Endothelial cell (in vitro differentiated cells): Measurements from ENCODE around the gene NRSN2. TPM values are rescaled to one million over a fixed set of nuclear protein-coding genes. Genes with fewer than 3 reads are reported as not detected.

Source experiments
- DNase-seq: peaks from one replicate; pipeline ENCODE4 v3.0.0; 2021; ENCODE audit warnings: low spot score
- H3K27ac Mint-ChIP-seq: one replicate; pipeline ENCODE4 v1.8.0; 2021; ENCODE audit warnings: mixed read lengths, inconsistent platforms; ENCODE audit not compliant: unreplicated experiment
- H3K27me3 Mint-ChIP-seq: one replicate; pipeline ENCODE4 v1.8.0; 2021; ENCODE audit warnings: mild to moderate bottlenecking, moderate library complexity, mixed read lengths, inconsistent platforms; ENCODE audit not compliant: unreplicated experiment
- H3K36me3 Mint-ChIP-seq: one replicate; pipeline ENCODE4 v1.8.0; 2021; ENCODE audit warnings: mild to moderate bottlenecking, low read depth, mixed read lengths, inconsistent platforms; ENCODE audit not compliant: unreplicated experiment
- H3K4me1 Mint-ChIP-seq: one replicate; pipeline ENCODE4 v1.8.0; 2021; ENCODE audit warnings: mild to moderate bottlenecking, mixed read lengths, inconsistent platforms; ENCODE audit not compliant: unreplicated experiment
- H3K4me3 Mint-ChIP-seq: one replicate; pipeline ENCODE4 v1.8.0; 2021; ENCODE audit warnings: mild to moderate bottlenecking, mixed read lengths, inconsistent platforms; ENCODE audit not compliant: unreplicated experiment
- H3K9me3 Mint-ChIP-seq: one replicate; pipeline ENCODE4 v1.8.0; 2021; ENCODE audit warnings: mixed read lengths, inconsistent platforms; ENCODE audit not compliant: unreplicated experiment
- CTCF ChIP-seq: fragments of 200-600 bp; sonication (generic); IDR thresholded peaks from one replicate; pipeline ENCODE4 v1.5.0; 2021; ENCODE audit warnings: antibody characterized with exemption; ENCODE audit not compliant: unreplicated experiment
- total RNA-seq: library from RNA; stranded (reverse); fragmentation: NEBNext Ultra II Directional; extraction: Animal tissue kit (Norgen Biotek cat#: 25700); gene quantifications from one replicate; pipeline ENCODE4 v1.2.1, GENCODE V29; 2021; ENCODE audit not compliant: unreplicated experiment

NRSN2 gene
- total RNA-seq, 1 donor from 2014 or later: 43.2 TPM

GRCh38 chr20:361561-361960, 14.7 kb downstream of the NRSN2 start:
- TF ChIP-seq CTCF: no peak
- no peak overlapping the region for H3K27ac Mint-ChIP-seq
- H3K4me3 Mint-ChIP-seq: no peak overlapping the region
- DNase-seq: no peak
- H3K27me3 Mint-ChIP-seq: peaks cover 14% of the 10 kb centered on the region
- H3K9me3 Mint-ChIP-seq: no peaks in the 10 kb centered on the region
- no peaks in the 10 kb centered on the region for H3K36me3 Mint-ChIP-seq
- peaks cover 6% of the 10 kb centered on the region for H3K4me1 Mint-ChIP-seq

GRCh38 chr20:362271-363254, 15.7 kb downstream of the NRSN2 start:
- no peak for DNase-seq
- H3K27ac Mint-ChIP-seq: no peak overlapping the region
- H3K4me3 Mint-ChIP-seq: no peak overlapping the region
- TF ChIP-seq CTCF: no peak
- no peaks in the 10 kb centered on the region for H3K9me3 Mint-ChIP-seq
- H3K27me3 Mint-ChIP-seq: peaks cover 9% of the 10 kb centered on the region
- no peaks in the 10 kb centered on the region for H3K36me3 Mint-ChIP-seq
- no peaks in the 10 kb centered on the region for H3K4me1 Mint-ChIP-seq

GRCh38 chr20:363319-364078, 16.6 kb downstream of the NRSN2 start:
- DNase-seq: no peak
- Mint-ChIP-seq H3K4me3 (no peak overlapping the region), H3K9me3 (no peaks in the 10 kb centered on the region), H3K4me1 (peaks cover under 1% of the 10 kb centered on the region), H3K36me3 (peaks cover under 1% of the 10 kb centered on the region), H3K27ac (no peak overlapping the region), H3K27me3 (peaks cover 9% of the 10 kb centered on the region)
- no peak for TF ChIP-seq CTCF

- Mint-ChIP-seq H3K27me3 (peaks cover 11% of the 10 kb centered on the region), H3K4me3 (no peak overlapping the region), H3K27ac (no peak overlapping the region), H3K36me3 (peaks cover 9% of the 10 kb centered on the region), H3K4me1 (peaks cover 11% of the 10 kb centered on the region), H3K9me3 (no peaks in the 10 kb centered on the region)
- no peak for DNase-seq
- no peak for TF ChIP-seq CTCF
Observed at GRCh38 chr20:364905-365794, 18.2 kb downstream of the NRSN2 start.
